ENCODE measurements around the gene F2R. TPM values are rescaled to one million over a fixed set of nuclear protein-coding genes. Genes with fewer than 3 reads are reported as not detected.

The F2R gene
- total RNA-seq, 3 donors from 2014 or later (not counting 1 experiment from before 2014, with no cell fraction given), result 43.2 to 53.9 (median 50.1) TPM

DNA sequence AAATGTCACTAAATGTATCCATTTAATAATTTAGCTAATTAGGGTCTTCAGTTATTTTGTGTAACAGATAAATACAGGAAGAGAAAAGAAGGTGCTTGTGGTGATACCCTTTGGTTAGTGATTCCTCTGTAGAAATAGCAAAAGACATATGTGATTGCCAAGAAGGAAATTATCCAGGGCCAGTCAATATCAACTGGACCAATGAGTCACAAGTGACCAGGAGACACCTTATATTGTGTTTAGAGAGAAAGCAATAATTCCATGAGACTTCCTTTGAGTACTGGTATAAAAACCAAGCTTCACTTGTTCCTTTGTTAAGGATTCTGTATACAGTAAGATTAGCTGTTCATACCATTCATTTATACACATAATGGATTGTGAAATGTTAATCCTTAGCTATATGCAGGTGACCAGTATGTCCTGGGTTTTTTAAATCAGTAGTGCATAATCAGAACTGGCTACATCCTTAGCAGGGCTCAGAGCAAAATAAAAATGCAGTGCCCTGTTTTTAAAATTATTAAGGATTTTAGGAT is 11.7 kb upstream of the F2R start:
- H3K4me1 Mint-ChIP-seq, result no peaks in the 10 kb centered on the region
- no peaks in the 10 kb centered on the region for H3K4me1 ChIP-seq (ENCODE audit: control insufficient read depth, insufficient read depth, low read length)
- no peaks in the 10 kb centered on the region for H3K27me3 Mint-ChIP-seq (ENCODE audit: low read depth in 2 of 2)
- no peak overlapping the region for H3K27ac ChIP-seq (ENCODE audit: low read length)
- ATAC-seq (no peak), DNase-seq (no peak)
- no peak overlapping the region for H3K4me3 ChIP-seq (ENCODE audit: low read length)
- TF ChIP-seq, protein P1, sequence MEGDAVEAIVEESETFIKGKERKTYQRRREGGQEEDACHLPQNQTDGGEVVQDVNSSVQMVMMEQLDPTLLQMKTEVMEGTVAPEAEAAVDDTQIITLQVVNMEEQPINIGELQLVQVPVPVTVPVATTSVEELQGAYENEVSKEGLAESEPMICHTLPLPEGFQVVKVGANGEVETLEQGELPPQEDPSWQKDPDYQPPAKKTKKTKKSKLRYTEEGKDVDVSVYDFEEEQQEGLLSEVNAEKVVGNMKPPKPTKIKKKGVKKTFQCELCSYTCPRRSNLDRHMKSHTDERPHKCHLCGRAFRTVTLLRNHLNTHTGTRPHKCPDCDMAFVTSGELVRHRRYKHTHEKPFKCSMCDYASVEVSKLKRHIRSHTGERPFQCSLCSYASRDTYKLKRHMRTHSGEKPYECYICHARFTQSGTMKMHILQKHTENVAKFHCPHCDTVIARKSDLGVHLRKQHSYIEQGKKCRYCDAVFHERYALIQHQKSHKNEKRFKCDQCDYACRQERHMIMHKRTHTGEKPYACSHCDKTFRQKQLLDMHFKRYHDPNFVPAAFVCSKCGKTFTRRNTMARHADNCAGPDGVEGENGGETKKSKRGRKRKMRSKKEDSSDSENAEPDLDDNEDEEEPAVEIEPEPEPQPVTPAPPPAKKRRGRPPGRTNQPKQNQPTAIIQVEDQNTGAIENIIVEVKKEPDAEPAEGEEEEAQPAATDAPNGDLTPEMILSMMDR (IDR thresholded peaks at IDR 0.05), result no peak
- H3K9me3 ChIP-seq (ENCODE audit: control insufficient read depth, insufficient read depth, low read length), result no peaks in the 10 kb centered on the region
- no peaks in the 10 kb centered on the region for H3K9me3 Mint-ChIP-seq
- H3K27ac Mint-ChIP-seq, result peak overlapping the region in 1 of 2 donors; percentile 62
- peaks cover 13% of the 10 kb centered on the region for H3K36me3 Mint-ChIP-seq
- H3K4me3 Mint-ChIP-seq, result no peak overlapping the region
- intact Hi-C loops (cut with micrococcal nuclease), result no loop called here
- H3K27me3 ChIP-seq (ENCODE audit: control insufficient read depth, insufficient read depth, low read length), result no peaks in the 10 kb centered on the region
- H3K36me3 ChIP-seq (ENCODE audit: control insufficient read depth, insufficient read depth, low read length), result peaks cover 63% of the 10 kb centered on the region

DNA sequence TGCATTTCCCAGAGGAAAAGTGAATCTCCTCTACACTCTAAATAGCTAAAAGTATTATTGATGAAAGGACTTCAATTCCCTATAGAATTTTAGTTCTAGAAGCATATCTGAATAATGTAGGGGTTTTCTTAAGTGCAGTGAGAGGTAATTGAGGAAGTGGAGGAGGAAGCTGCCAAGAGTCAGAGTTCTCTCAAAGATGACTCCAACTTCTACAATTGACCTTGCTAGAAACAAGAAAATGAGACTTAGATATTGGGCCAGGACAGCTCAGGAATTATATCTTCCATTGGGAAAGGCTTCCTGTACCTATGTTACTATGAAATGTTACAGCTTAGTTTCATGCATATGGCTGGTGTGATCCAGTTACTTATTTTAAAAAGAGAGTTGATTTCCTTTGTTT is 10.4 kb upstream of the F2R start:
- intact Hi-C loops (cut with micrococcal nuclease), result no loop called here
- DNase-seq, result no peak
- peaks cover 52% of the 10 kb centered on the region for H3K36me3 ChIP-seq (ENCODE audit: control insufficient read depth, insufficient read depth, low read length)
- no peak for ATAC-seq
- H3K36me3 Mint-ChIP-seq, result peaks cover 11% of the 10 kb centered on the region
- H3K9me3 Mint-ChIP-seq, result no peaks in the 10 kb centered on the region
- H3K9me3 ChIP-seq (ENCODE audit: control insufficient read depth, insufficient read depth, low read length), result no peaks in the 10 kb centered on the region
- TF ChIP-seq, protein P1 (IDR thresholded peaks at IDR 0.05), result no peak
- no peak overlapping the region for H3K4me3 ChIP-seq (ENCODE audit: low read length)
- H3K4me3 Mint-ChIP-seq, result no peak overlapping the region
- H3K27ac ChIP-seq (ENCODE audit: low read length), result no peak overlapping the region
- no peaks in the 10 kb centered on the region for H3K4me1 Mint-ChIP-seq
- peak overlapping the region; percentile 38 to 58 for H3K27ac Mint-ChIP-seq
- no peaks in the 10 kb centered on the region for H3K27me3 ChIP-seq (ENCODE audit: control insufficient read depth, insufficient read depth, low read length)
- H3K27me3 Mint-ChIP-seq (ENCODE audit: low read depth in 2 of 2), result no peaks in the 10 kb centered on the region
- no peaks in the 10 kb centered on the region for H3K4me1 ChIP-seq (ENCODE audit: control insufficient read depth, insufficient read depth, low read length)

DNA sequence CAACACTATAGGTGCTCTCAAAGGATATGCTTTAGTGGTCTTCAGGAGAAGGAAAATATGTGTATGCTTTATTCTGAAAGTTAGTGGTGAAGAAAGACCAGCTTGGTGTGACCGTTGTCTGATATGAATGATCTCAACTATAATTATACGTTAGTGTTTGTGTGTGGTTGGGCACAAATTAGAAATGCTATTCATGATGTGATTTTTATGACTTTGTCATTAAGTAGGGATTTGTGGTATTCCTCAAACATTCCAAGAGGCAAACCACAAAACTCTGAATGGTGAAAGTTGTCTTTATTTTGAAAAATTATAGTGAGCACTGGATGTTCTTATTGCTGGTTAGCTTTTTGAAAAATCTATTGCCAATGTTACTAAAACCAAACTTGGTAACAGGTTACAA is 6.2 kb upstream of the F2R start:
- peaks cover 7 to 13% of the 10 kb centered on the region in 2 donors for H3K4me1 Mint-ChIP-seq
- H3K4me3 Mint-ChIP-seq, result no peak overlapping the region
- H3K36me3 Mint-ChIP-seq, result no peaks in the 10 kb centered on the region
- no peaks in the 10 kb centered on the region for H3K27me3 Mint-ChIP-seq (ENCODE audit: low read depth in 2 of 2)
- Histone ChIP-seq H3K27me3 (ENCODE audit: control insufficient read depth, insufficient read depth, low read length) (peaks cover 3% of the 10 kb centered on the region), H3K36me3 (ENCODE audit: control insufficient read depth, insufficient read depth, low read length) (peaks cover 15% of the 10 kb centered on the region), H3K9me3 (ENCODE audit: control insufficient read depth, insufficient read depth, low read length) (no peaks in the 10 kb centered on the region), H3K4me3 (ENCODE audit: low read length) (no peak overlapping the region), H3K27ac (ENCODE audit: low read length) (no peak overlapping the region), H3K4me1 (ENCODE audit: control insufficient read depth, insufficient read depth, low read length) (peaks cover 5% of the 10 kb centered on the region)
- WGBS (ENCODE audit: insufficient coverage), result 91% methylated on average over 2 of the region's 2 CpGs
- intact Hi-C loops (cut with micrococcal nuclease), result loop anchor here (10.0 kb wide), 1 partner anchor 105 kb away; no protein-coding TSS in a partner anchor
- ATAC-seq (no peak), DNase-seq (no peak)
- TF ChIP-seq, protein P1 (IDR thresholded peaks at IDR 0.05), result no peak
- peak overlapping the region; percentile 27 to 45 for H3K27ac Mint-ChIP-seq
- H3K9me3 Mint-ChIP-seq, result no peaks in the 10 kb centered on the region

DNA sequence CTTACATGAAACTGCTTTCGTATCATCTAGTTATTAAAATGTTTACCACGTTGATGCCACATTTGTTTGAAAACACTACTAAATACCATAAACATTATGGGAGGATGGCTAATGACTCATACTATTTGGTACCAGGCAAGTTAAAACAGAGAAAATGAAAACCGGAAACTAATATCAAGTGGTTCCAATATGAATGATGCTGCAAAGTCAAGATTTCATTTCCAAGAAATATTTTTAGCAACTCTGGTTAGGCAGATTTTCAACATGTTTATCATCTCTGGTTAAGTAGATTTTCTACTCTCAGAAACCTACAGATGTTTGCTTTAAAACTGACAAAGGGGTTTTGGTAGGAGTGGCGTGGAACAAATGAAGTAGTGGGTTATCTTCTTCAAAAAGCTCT is 4.9 kb upstream of the F2R start:
- TF ChIP-seq, protein P1 (IDR thresholded peaks at IDR 0.05), result no peak
- intact Hi-C loops (cut with micrococcal nuclease), result loop anchor here (10.0 kb wide), 1 partner anchor 106 kb away; no protein-coding TSS in a partner anchor
- Histone ChIP-seq H3K4me1 (ENCODE audit: control insufficient read depth, insufficient read depth, low read length) (peaks cover 14% of the 10 kb centered on the region), H3K27me3 (ENCODE audit: control insufficient read depth, insufficient read depth, low read length) (peaks cover 5% of the 10 kb centered on the region), H3K36me3 (ENCODE audit: control insufficient read depth, insufficient read depth, low read length) (peaks cover 12% of the 10 kb centered on the region), H3K4me3 (ENCODE audit: low read length) (no peak overlapping the region), H3K9me3 (ENCODE audit: control insufficient read depth, insufficient read depth, low read length) (no peaks in the 10 kb centered on the region), H3K27ac (ENCODE audit: low read length) (no peak overlapping the region)
- H3K4me3 Mint-ChIP-seq, result no peak overlapping the region
- WGBS (ENCODE audit: insufficient coverage), result 100% methylated on average over 1 of the region's 4 CpGs
- peaks cover 7 to 19% of the 10 kb centered on the region in 2 donors for H3K4me1 Mint-ChIP-seq
- no peak for DNase-seq
- H3K27me3 Mint-ChIP-seq (ENCODE audit: low read depth in 2 of 2), result no peaks in the 10 kb centered on the region
- peak overlapping the region in 1 of 2 donors; percentile 45 for H3K27ac Mint-ChIP-seq
- no peak for ATAC-seq
- no peaks in the 10 kb centered on the region for H3K36me3 Mint-ChIP-seq
- H3K9me3 Mint-ChIP-seq, result no peaks in the 10 kb centered on the region
